Parathyroid adenoma (tissue), 2 donors: ENCODE results near the gene LINS1.

ENCODE experiments used
- H2AFZ ChIP-seq: fragments of 300-600 bp; sonication (generic); one replicate; pipeline ENCODE4 v1.7.0; 2017; ENCODE audit warnings: antibody characterized with exemption, mild to moderate bottlenecking
- H3K27ac ChIP-seq: fragments of 300-600 bp; sonication (generic); one replicate; pipeline ENCODE4 v1.7.0; 2017
- H3K27me3 ChIP-seq: fragments of 300-600 bp; sonication (generic); one replicate; pipeline ENCODE4 v1.7.0; 2017; ENCODE audit warnings: low read length; ENCODE audit not compliant: control insufficient read depth, insufficient read depth
- H3K36me3 ChIP-seq: fragments of 300-600 bp; sonication (generic); one replicate; pipeline ENCODE4 v1.7.0; 2017; ENCODE audit warnings: low read length; ENCODE audit not compliant: control insufficient read depth, insufficient read depth
- H3K4me1 ChIP-seq: fragments of 300-600 bp; sonication (generic); one replicate; pipeline ENCODE4 v1.7.0; 2017; ENCODE audit warnings: control low read depth
- H3K4me2 ChIP-seq: fragments of 300-600 bp; sonication (generic); one replicate; pipeline ENCODE4 v1.7.0; 2017; ENCODE audit warnings: low read length
- H3K4me3 ChIP-seq: fragments of 300-600 bp; sonication (generic); one replicate; pipeline ENCODE4 v1.7.0; 2017; ENCODE audit warnings: low read depth, low read length
- H3K79me2 ChIP-seq: fragments of 300-600 bp; sonication (generic); one replicate; pipeline ENCODE4 v1.7.0; 2017; ENCODE audit warnings: control low read depth
- H3K9ac ChIP-seq: fragments of 300-600 bp; sonication (generic); one replicate; pipeline ENCODE4 v1.7.0; 2017; ENCODE audit warnings: mild to moderate bottlenecking
- H3K9me3 ChIP-seq: fragments of 300-600 bp; sonication (generic); one replicate; pipeline ENCODE4 v1.7.0; 2017; ENCODE audit warnings: low read length; ENCODE audit not compliant: control insufficient read depth
- CTCF ChIP-seq: fragments of 300-600 bp; sonication (generic); IDR thresholded peaks from one replicate; pipeline ENCODE4 v1.7.0; 2017; ENCODE audit warnings: antibody characterized with exemption, mild to moderate bottlenecking
- donor health status: primary hyperparathyroidism.

The LINS1 gene

DNA sequence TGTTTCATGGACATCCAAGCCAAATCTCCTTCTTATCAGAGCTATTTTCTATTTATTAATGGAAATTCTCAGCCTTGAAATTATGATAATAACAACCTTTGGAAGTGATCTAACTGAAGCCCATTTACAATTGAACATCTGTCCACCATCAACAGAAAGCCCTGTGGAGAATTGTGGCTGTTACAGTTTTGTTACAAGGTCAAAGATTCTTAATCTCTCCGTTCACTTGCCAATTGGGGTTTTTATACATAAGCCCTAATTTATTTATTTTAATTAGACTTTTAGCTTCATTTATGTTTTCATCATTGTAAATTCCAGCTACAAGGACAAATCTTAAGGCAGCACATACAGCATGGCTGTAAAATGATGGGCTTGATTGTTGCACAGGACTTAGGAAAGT, 76.5 kb downstream of the LINS1 start:
- no peaks in the 10 kb centered on the region for H3K36me3 ChIP-seq
- no peaks in the 10 kb centered on the region for H3K79me2 ChIP-seq
- no peak overlapping the region for H3K9ac ChIP-seq
- no peaks in the 10 kb centered on the region for H3K27me3 ChIP-seq
- H3K4me1 ChIP-seq: no peaks in the 10 kb centered on the region
- H3K27ac ChIP-seq: no peak overlapping the region
- H3K4me3 ChIP-seq: no peak overlapping the region
- no peaks in the 10 kb centered on the region for H3K9me3 ChIP-seq
- no peak overlapping the region for H2AFZ ChIP-seq
- no peak overlapping the region for H3K4me2 ChIP-seq
- no peak for TF ChIP-seq CTCF

DNA sequence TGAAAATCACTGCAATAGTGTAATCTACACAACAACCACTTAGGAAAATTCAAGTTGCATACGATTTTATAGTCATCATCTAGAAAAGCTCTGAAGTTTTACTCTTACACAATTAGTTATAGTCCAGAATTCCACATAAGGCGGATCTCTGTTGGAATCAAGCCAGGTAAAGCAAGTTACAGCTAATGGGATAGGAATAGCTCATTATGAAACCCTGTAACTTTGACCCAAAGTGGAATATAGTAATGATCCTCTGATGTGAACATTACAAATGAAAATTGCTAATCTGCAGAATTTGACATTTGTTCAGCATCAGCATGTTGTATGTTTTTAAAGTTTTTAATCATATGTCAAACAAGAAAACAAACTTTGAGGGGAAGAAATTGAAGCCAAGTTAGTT, 77.7 kb downstream of the LINS1 start:
- Histone ChIP-seq H2AFZ (no peak overlapping the region), H3K27ac (no peak overlapping the region), H3K27me3 (no peaks in the 10 kb centered on the region), H3K36me3 (no peaks in the 10 kb centered on the region), H3K4me1 (no peaks in the 10 kb centered on the region), H3K9me3 (no peaks in the 10 kb centered on the region), H3K9ac (no peak overlapping the region), H3K79me2 (no peaks in the 10 kb centered on the region), H3K4me3 (no peak overlapping the region), H3K4me2 (no peak overlapping the region)
- TF ChIP-seq CTCF: no peak

- H3K27me3 ChIP-seq: no peaks in the 10 kb centered on the region
- no peak for TF ChIP-seq CTCF
- no peaks in the 10 kb centered on the region for H3K9me3 ChIP-seq
- H3K9ac ChIP-seq: no peak overlapping the region
- H3K4me1 ChIP-seq: no peaks in the 10 kb centered on the region
- H2AFZ ChIP-seq: no peak overlapping the region
- no peak overlapping the region for H3K27ac ChIP-seq
- no peaks in the 10 kb centered on the region for H3K36me3 ChIP-seq
- H3K4me3 ChIP-seq: no peak overlapping the region
- H3K4me2 ChIP-seq: no peak overlapping the region
- H3K79me2 ChIP-seq: no peaks in the 10 kb centered on the region
Measured at GRCh38 chr15:100521907-100522306, 80.1 kb downstream of the LINS1 start.

- H3K4me2 ChIP-seq: no peak overlapping the region
- no peaks in the 10 kb centered on the region for H3K9me3 ChIP-seq
- H3K27ac ChIP-seq: no peak overlapping the region
- no peaks in the 10 kb centered on the region for H3K27me3 ChIP-seq
- H3K79me2 ChIP-seq: no peaks in the 10 kb centered on the region
- TF ChIP-seq CTCF: no peak
- no peak overlapping the region for H3K4me3 ChIP-seq
- H3K9ac ChIP-seq: no peak overlapping the region
- H3K36me3 ChIP-seq: no peaks in the 10 kb centered on the region
- no peaks in the 10 kb centered on the region for H3K4me1 ChIP-seq
- no peak overlapping the region for H2AFZ ChIP-seq
Measured at GRCh38 chr15:100520132-100520921, 81.7 kb downstream of the LINS1 start.

GRCh38 chr15:100517846-100518245, 84.1 kb downstream of the LINS1 start:
- Histone ChIP-seq H3K4me3 (no peak overlapping the region), H3K9ac (no peak overlapping the region)

More at GRCh38 chr15:100517846-100518245, 84.1 kb downstream of the LINS1 start:
- Histone ChIP-seq H3K36me3 (no peaks in the 10 kb centered on the region), H3K27ac (no peak overlapping the region), H2AFZ (no peak overlapping the region), H3K4me2 (no peak overlapping the region), H3K27me3 (no peaks in the 10 kb centered on the region), H3K4me1 (no peaks in the 10 kb centered on the region), H3K9me3 (no peaks in the 10 kb centered on the region), H3K79me2 (no peaks in the 10 kb centered on the region)
- no peak for TF ChIP-seq CTCF
